Thoracic aorta (tissue), 2 donors: ENCODE measurements around the gene MICAL3. TPM values are rescaled to one million over a fixed set of nuclear protein-coding genes. Genes with fewer than 3 reads are reported as not detected.
A peak's percentile ranks its signal among the peaks of the same experiment; 100 is the strongest.

Experiments
- ATAC-seq: fragments of 150-250 bp; one replicate; pipeline ENCODE4 v1.8.0; 2017; ENCODE audit warnings: low read depth; ENCODE audit not compliant: insufficient number of reproducible peaks, low FRiP score
- DNase-seq: peaks from one replicate; pipeline ENCODE4 v3.0.0-alpha.2; 2020; ENCODE audit warnings: low spot score
- H3K27ac ChIP-seq, 2 donors: fragments of 200-600 bp; sonication (generic); 1 replicate in 1 of 2; 2 replicates in 1 of 2; pipeline ENCODE4 v1.5.1; 2016; ENCODE audit warnings: mild to moderate bottlenecking in 2 of 2, moderate library complexity in 2 of 2
- H3K27me3 ChIP-seq: fragments of 200-600 bp; sonication (generic); replicated peaks from 2 replicates; pipeline ENCODE4 v1.6.0; 2016; ENCODE audit warnings: mild to moderate bottlenecking; ENCODE audit not compliant: insufficient read depth
- H3K36me3 ChIP-seq: fragments of 200-600 bp; sonication (generic); one replicate; pipeline ENCODE4 v1.5.1; 2016
- H3K4me1 ChIP-seq, 2 donors: fragments of 200-600 bp; sonication (generic); 1 replicate in 1 of 2; 2 replicates in 1 of 2; pipeline versions ENCODE4 v1.5.1 to v1.6.0; 2016; ENCODE audit warnings: low read depth in 2 of 2, mild to moderate bottlenecking in 1 of 2; ENCODE audit not compliant: control insufficient read depth in 1 of 2
- H3K4me3 ChIP-seq: fragments of 200-600 bp; sonication (generic); 2 replicates; pipeline ENCODE4 v1.5.1; 2016; ENCODE audit warnings: mild to moderate bottlenecking
- H3K9me3 ChIP-seq: fragments of 200-600 bp; sonication (generic); 2 replicates; pipeline ENCODE4 v1.5.1; 2016
- total RNA-seq, 2 donors: library from RNA; depleted of rRNA; stranded (reverse); fragments of >200 nt; gene quantifications; one replicate each; pipeline versions ENCODE4 v1.1.0 to v1.2.3, GENCODE V29; 2016
- TF ChIP-seq, protein P1 (sequence below): fragments of 200-600 bp; sonication (generic); IDR thresholded peaks from one replicate; pipeline ENCODE4 v1.5.1; 2019; ENCODE audit warnings: antibody characterized with exemption

Gene MICAL3
- total RNA-seq, 2 donors from 2014 or later: 45.2 to 78.0 TPM

DNA sequence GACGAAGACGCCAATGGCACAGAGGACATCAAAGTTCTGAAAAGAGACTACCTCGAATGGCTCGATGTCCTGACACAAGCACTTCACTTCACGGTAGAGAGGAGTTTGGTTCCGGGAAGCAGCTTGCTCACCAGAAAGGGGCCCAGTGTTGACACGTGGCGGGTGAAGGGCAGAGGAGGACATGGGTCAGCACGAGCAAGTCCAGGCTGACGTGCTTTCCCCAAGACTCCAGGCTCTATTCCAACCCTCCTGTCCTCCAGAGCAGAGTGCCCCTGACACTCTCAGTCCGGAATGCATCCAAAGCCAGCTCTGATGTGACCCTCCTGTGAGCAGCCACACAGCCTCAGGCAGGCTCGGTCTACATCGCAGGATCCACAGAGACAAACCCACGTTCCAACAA is 172.6 kb downstream of the MICAL3 start:
- no peak for DNase-seq
- ATAC-seq: no peak
- Histone ChIP-seq H3K4me3 (no peak overlapping the region), H3K4me1 (peaks cover 3 to 22% of the 10 kb centered on the region in 2 donors), H3K27me3 (no peaks in the 10 kb centered on the region), H3K9me3 (no peaks in the 10 kb centered on the region), H3K27ac (no peak overlapping the region), H3K36me3 (no peaks in the 10 kb centered on the region)
- TF ChIP-seq, protein P1, sequence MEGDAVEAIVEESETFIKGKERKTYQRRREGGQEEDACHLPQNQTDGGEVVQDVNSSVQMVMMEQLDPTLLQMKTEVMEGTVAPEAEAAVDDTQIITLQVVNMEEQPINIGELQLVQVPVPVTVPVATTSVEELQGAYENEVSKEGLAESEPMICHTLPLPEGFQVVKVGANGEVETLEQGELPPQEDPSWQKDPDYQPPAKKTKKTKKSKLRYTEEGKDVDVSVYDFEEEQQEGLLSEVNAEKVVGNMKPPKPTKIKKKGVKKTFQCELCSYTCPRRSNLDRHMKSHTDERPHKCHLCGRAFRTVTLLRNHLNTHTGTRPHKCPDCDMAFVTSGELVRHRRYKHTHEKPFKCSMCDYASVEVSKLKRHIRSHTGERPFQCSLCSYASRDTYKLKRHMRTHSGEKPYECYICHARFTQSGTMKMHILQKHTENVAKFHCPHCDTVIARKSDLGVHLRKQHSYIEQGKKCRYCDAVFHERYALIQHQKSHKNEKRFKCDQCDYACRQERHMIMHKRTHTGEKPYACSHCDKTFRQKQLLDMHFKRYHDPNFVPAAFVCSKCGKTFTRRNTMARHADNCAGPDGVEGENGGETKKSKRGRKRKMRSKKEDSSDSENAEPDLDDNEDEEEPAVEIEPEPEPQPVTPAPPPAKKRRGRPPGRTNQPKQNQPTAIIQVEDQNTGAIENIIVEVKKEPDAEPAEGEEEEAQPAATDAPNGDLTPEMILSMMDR: no peak

DNA sequence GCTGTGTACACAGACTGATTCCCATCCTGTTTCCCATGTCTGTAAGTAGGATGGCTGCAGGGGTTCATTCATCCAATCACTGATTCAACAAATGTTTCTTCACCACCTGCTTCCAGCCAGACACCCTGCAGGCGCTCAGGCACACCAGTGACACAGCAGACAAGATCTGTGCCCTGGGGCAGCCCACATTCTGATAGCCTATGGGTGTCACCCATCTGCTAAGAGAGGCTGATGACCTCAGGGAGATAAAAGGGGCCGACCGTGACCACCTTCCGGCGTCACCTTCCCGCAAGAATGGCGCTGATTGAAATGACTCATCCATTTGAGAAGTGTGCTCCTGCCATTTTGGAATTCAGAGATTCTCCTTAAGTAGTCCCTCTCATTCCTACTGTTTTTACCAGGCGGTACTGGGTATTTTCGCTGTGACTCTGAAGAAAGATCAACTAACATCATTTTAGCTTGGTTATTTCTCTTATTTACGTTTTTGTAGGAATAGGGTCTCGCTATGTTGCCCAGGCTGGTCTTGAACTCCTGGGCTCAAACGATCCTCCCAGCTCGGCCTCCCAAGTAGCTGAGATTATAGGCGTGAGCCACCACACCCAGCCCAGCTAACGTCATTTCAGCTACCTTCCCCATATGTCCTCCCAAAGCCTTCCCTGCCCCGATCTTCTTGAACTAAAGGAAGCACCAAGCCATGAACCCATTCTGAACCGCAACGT is 176.8 kb downstream of the MICAL3 start:
- Histone ChIP-seq H3K4me1 (peaks cover 12 to 35% of the 10 kb centered on the region in 2 donors), H3K36me3 (no peaks in the 10 kb centered on the region)
- TF ChIP-seq, protein P1: no peak

DNA sequence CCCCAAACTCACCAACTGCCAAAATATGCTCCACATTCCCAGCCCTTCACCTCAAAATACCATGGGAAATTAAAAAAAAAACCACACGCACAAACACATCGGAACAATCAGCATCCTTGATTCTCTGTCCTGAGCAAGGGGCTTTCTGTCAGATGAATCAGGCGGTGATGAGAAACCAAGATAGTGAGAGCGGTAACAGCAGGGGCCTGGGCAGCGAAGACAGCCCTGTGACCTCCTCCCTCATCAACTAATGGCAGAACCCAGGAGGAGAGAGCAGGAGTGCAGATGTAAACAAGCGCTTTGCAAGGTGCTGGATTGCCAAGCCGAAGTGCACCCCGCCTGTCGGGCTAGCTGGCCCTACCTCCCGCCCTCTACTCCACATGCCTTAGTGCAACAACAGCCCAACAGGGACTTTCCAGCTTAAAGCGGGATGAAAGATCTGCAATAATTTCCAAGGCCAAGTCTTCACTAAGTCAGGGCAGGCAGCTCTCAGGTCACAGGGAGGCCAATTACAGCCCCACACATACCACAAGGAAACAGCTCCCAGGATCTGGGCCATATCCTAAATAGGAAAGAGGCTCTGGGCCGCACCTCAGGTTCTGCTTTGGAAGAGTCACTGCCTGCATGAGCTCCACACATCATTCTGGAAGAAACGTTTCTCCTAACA is 177.9 kb downstream of the MICAL3 start:
- Histone ChIP-seq H3K4me3 (peak overlapping the region; percentile 10), H3K27me3 (no peaks in the 10 kb centered on the region), H3K36me3 (peaks cover 2% of the 10 kb centered on the region), H3K27ac (peak overlapping the region; percentile 65 to 84), H3K4me1 (peaks cover 12 to 28% of the 10 kb centered on the region in 2 donors), H3K9me3 (no peaks in the 10 kb centered on the region)
- TF ChIP-seq, protein P1: no peak
- ATAC-seq (no peak), DNase-seq (no peak)

More for the DNA sequence above, 176.8 kb downstream of the MICAL3 start:
- no peak for ATAC-seq
- peak overlapping the region; percentile 65 to 84 for H3K27ac ChIP-seq
- H3K27me3 ChIP-seq: no peaks in the 10 kb centered on the region
- DNase-seq: no peak
- H3K9me3 ChIP-seq: no peaks in the 10 kb centered on the region
- no peak overlapping the region for H3K4me3 ChIP-seq

DNA sequence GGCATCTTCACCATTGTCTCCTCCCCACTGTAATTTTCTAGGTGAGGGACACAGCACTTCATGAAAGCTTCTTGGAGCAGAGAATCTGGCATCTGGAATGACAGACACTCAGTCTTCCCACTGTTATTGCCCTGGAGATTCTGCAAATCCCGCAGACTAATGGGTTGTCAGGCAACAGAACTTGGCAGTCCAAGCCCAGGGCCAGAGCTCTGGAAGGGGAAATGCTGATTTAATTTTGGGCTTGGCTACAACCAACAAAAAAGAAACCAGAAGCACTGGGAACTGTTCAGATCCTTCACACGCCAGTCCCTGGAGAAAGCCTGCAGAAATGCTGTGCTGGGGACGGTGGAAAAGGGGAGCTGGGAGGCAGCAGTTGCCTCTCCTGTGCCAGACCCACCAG is 178.6 kb downstream of the MICAL3 start:
- DNase-seq: no peak
- no peak for ATAC-seq
- H3K4me1 ChIP-seq: peaks cover 12 to 28% of the 10 kb centered on the region in 2 donors
- H3K27ac ChIP-seq: peak overlapping the region; percentile 65 to 84
- peaks cover 9% of the 10 kb centered on the region for H3K36me3 ChIP-seq
- peak overlapping the region; percentile 10 for H3K4me3 ChIP-seq
- H3K27me3 ChIP-seq: no peaks in the 10 kb centered on the region
- TF ChIP-seq, protein P1: no peak
- H3K9me3 ChIP-seq: no peaks in the 10 kb centered on the region

DNA sequence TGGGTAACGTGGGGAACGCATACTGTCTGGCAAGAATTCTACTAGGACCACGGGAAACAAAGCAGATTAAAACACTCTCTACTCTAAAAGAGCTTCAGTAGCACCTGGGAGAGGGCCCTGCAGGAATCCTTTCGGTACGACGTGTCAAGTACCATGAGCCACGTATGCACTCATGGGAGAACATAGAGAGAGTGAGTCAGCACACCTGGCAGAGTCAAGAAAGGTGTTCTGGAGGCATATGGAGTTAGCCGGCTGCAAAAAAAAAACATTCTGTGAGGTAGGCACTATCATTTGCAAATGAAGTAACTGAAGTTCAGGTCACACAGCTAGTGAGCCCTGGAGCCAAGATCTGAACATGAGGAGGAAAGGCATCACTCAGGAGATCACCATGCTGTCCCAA is 179.0 kb downstream of the MICAL3 start:
- no peak overlapping the region for H3K4me3 ChIP-seq
- H3K9me3 ChIP-seq: no peaks in the 10 kb centered on the region
- no peak for DNase-seq
- H3K4me1 ChIP-seq: peaks cover 12 to 28% of the 10 kb centered on the region in 2 donors
- peaks cover 13% of the 10 kb centered on the region for H3K36me3 ChIP-seq
- no peak for ATAC-seq
- no peaks in the 10 kb centered on the region for H3K27me3 ChIP-seq
- H3K27ac ChIP-seq: peak overlapping the region; percentile 65 to 84
- TF ChIP-seq, protein P1: no peak
